ENCODE data around the gene ADSS1. TPM values are rescaled to one million over a fixed set of nuclear protein-coding genes. Genes with fewer than 3 reads are reported as not detected.
A peak's percentile ranks its signal among the peaks of the same experiment; 100 is the strongest.

The ADSS1 gene
- total RNA-seq, 1 donor, result 4.3 TPM

DNA sequence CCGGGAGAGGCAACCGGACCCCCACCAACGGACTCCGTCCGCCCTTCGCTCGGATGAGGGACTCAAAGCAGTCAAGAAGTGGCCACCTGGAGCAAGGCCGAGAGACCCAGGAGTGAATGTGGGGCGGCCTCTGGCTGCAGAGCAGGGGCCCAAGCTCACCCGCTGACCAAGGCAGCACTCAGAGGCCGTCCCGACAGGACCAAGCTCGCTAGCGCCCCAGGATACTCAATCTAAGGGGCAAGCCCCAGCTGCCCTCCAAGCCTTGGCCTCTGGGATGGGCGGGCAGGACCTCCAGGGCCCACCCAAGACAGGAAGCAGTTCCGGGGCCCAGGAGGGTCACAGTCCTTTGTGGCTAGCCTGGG is 70.6 kb downstream of the ADSS1 start:
- H3K36me3 ChIP-seq (ENCODE audit: insufficient read depth, low read length), result peaks cover 3% of the 10 kb centered on the region
- peak overlapping the region; percentile 85 for H3K4me2 ChIP-seq (ENCODE audit: insufficient read depth, low read length)
- peaks cover 53% of the 10 kb centered on the region for H3K79me2 ChIP-seq (ENCODE audit: insufficient read depth, low read length)
- peaks cover 47% of the 10 kb centered on the region for H4K20me1 ChIP-seq (ENCODE audit: insufficient read depth, low read length)
- H2AFZ ChIP-seq (ENCODE audit: low read length), result peak overlapping the region; percentile 6
- TF ChIP-seq, protein P1, sequence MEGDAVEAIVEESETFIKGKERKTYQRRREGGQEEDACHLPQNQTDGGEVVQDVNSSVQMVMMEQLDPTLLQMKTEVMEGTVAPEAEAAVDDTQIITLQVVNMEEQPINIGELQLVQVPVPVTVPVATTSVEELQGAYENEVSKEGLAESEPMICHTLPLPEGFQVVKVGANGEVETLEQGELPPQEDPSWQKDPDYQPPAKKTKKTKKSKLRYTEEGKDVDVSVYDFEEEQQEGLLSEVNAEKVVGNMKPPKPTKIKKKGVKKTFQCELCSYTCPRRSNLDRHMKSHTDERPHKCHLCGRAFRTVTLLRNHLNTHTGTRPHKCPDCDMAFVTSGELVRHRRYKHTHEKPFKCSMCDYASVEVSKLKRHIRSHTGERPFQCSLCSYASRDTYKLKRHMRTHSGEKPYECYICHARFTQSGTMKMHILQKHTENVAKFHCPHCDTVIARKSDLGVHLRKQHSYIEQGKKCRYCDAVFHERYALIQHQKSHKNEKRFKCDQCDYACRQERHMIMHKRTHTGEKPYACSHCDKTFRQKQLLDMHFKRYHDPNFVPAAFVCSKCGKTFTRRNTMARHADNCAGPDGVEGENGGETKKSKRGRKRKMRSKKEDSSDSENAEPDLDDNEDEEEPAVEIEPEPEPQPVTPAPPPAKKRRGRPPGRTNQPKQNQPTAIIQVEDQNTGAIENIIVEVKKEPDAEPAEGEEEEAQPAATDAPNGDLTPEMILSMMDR (IDR thresholded peaks at IDR 0.05; ENCODE audit: extremely low read depth, low read depth, low read length), result no peak
- no peaks in the 10 kb centered on the region for H3K27me3 ChIP-seq (ENCODE audit: insufficient read depth, low read length)
- peak overlapping the region; percentile 83 for H3K4me3 ChIP-seq (ENCODE audit: insufficient read depth, low read length)
- peak; percentile 99 for DNase-seq (ENCODE audit: insufficient read length, low spot score, missing footprints)
- H3K27ac ChIP-seq (ENCODE audit: low read depth, low read length), result peak overlapping the region; percentile 51
- H3K4me1 ChIP-seq (ENCODE audit: insufficient read depth, low read length), result peaks cover 12% of the 10 kb centered on the region
- H3K9me3 ChIP-seq (ENCODE audit: low read depth, low read length), result no peaks in the 10 kb centered on the region

DNA sequence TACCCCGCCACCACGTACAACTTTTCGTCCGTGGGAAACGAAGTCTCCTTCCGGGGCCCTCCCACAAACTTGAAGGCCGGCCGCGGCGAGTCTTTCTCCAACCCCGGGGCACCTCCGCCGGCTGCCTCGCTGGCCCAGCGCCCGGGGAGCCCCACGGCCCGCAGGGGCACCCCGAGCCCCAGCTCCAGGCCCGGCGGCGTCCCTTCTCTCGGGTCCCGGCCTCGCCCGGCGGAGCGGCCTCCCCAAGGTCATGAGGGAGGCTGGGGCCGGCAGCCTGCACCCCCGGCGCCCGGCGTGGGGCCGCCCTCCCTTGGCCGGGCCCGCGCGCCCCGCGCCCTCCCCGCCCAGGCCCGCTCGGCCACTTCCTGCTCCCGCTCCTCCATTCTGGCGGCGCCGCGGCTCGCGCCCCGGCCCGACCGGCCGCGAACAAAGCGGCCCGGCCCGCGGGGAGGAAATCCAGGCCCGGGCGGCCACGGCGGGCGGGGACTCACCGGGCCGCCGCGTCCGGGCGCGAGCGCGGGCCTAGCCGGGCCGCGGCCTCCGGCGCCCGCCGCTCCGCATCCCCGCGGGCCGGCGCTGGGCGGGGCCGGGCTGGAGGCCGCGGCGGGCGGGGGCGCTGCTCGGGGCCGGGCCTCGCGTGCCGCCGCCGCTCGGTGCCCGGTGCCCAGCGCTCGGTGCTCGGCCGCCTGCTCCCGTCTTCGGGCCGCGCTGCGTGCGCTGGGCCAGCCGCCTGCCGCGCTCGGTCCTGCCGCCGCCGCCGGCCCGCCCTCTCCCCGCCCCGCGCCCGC is 71.2 kb downstream of the ADSS1 start, which contains the start of gene AKT1:
Gene AKT1, minus strand, starts transcription at position 756 of the 788 bp plus-strand sequence. CDS start 3,105 bp downstream, outside the sequence.
- peak within 1 kb of the TSS; percentile 51 for H3K27ac ChIP-seq (ENCODE audit: low read depth, low read length)
- peak within 1 kb of the TSS; percentile 83 for H3K4me3 ChIP-seq (ENCODE audit: insufficient read depth, low read length)
- peak; percentile 98 for DNase-seq (ENCODE audit: insufficient read length, low spot score, missing footprints)
- TF ChIP-seq, protein P1 (IDR thresholded peaks at IDR 0.05; ENCODE audit: extremely low read depth, low read depth, low read length), result no peak
- H4K20me1 ChIP-seq (ENCODE audit: insufficient read depth, low read length), result peaks cover 42% of the 10 kb centered on the region
- peaks cover 17% of the 10 kb centered on the region for H3K4me1 ChIP-seq (ENCODE audit: insufficient read depth, low read length)
- peaks cover 2% of the 10 kb centered on the region for H3K27me3 ChIP-seq (ENCODE audit: insufficient read depth, low read length)
- H3K9me3 ChIP-seq (ENCODE audit: low read depth, low read length), result no peaks in the 10 kb centered on the region
- peaks cover 47% of the 10 kb centered on the region for H3K79me2 ChIP-seq (ENCODE audit: insufficient read depth, low read length)
- H2AFZ ChIP-seq (ENCODE audit: low read length), result peak within 1 kb of the TSS; percentile 6
- no peaks in the 10 kb centered on the region for H3K36me3 ChIP-seq (ENCODE audit: insufficient read depth, low read length)
- H3K4me2 ChIP-seq (ENCODE audit: insufficient read depth, low read length), result peak within 1 kb of the TSS; percentile 85

DNA sequence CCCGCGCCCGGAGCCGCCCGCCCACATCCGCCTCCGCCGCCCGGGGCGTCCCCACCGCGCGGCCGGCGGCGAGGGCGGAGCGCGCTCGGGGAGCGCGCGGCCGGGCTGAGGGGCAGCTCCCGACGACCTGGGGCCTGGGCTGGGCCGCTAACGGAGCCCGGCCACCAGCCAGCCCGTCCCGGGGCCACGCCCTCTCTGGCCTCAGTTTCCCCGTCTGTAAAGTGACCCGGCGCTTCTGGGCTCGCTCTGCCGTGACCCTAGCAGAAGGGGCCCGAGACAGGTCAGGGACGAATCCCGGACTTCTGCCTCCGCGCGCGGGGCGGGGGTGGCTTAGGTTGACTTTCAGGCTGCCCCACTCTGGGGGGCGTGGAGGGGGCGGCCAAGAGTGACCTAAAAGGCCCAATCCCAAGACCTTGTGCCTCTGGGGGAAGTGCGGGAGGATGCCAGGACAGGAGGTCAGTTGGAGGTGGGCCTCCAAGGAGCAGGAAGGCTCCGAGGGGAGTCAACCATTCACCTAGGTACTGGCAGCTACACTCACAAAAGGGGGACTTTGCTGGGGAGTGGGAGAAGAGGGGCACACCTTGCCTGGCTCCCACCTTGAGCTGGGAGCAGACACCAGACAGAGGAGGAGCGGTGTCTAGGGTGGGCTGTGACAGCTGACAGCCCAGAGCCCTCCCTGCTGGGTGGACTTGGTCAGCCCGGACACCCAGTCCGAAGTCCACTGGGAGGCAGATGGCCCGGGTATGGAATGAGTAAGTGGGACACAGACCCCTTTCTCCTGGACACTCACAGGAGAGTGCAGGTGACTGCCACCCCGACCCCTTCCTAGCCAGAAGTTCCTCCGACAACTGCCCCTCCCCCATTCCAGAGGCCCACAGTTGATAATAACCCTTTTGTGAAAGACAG is 72.0 kb downstream of the ADSS1 start:
- Histone ChIP-seq H3K4me1 (ENCODE audit: insufficient read depth, low read length) (peaks cover 17% of the 10 kb centered on the region), H3K4me2 (ENCODE audit: insufficient read depth, low read length) (peak overlapping the region; percentile 69), H3K79me2 (ENCODE audit: insufficient read depth, low read length) (peaks cover 39% of the 10 kb centered on the region), H3K4me3 (ENCODE audit: insufficient read depth, low read length) (peak overlapping the region; percentile 67), H3K36me3 (ENCODE audit: insufficient read depth, low read length) (no peaks in the 10 kb centered on the region), H3K27ac (ENCODE audit: low read depth, low read length) (no peak overlapping the region), H2AFZ (ENCODE audit: low read length) (no peak overlapping the region), H3K9me3 (ENCODE audit: low read depth, low read length) (no peaks in the 10 kb centered on the region), H4K20me1 (ENCODE audit: insufficient read depth, low read length) (peaks cover 36% of the 10 kb centered on the region), H3K27me3 (ENCODE audit: insufficient read depth, low read length) (peaks cover 2% of the 10 kb centered on the region)
- peak; percentile 100 for DNase-seq (ENCODE audit: insufficient read length, low spot score, missing footprints)
- TF ChIP-seq, protein P1 (IDR thresholded peaks at IDR 0.05; ENCODE audit: extremely low read depth, low read depth, low read length), result no peak
